Gastroesophageal sphincter (tissue), 4 donors: ENCODE results near the gene EPHA1. TPM values are rescaled to one million over a fixed set of nuclear protein-coding genes. Genes with fewer than 3 reads are reported as not detected.
A peak's percentile ranks its signal among the peaks of the same experiment; 100 is the strongest.

Experiments used
- ATAC-seq: fragments of 150-250 bp; one replicate; pipeline ENCODE4 v1.9.1; 2016; ENCODE audit warnings: mild to moderate bottlenecking, moderate library complexity
- H3K27ac ChIP-seq, 4 donors: fragments of 200-600 bp; sonication (generic) in 3 of 4; 1 replicate in 3 of 4; 2 replicates in 1 of 4; pipeline ENCODE4 v1.5.1; 2016 to 2019
- H3K27me3 ChIP-seq: fragments of 200-600 bp; sonication (generic); one replicate; pipeline ENCODE4 v1.5.1; 2019
- H3K36me3 ChIP-seq, 2 donors: fragments of 200-600 bp; sonication (generic); one replicate each; pipeline ENCODE4 v1.5.1; 2019; ENCODE audit warnings: control low read depth in 1 of 2
- H3K4me1 ChIP-seq, 3 donors: fragments of 200-600 bp; sonication (generic); 1 replicate in 2 of 3; 2 replicates in 1 of 3; pipeline ENCODE4 v1.5.1; 2016 to 2019; ENCODE audit warnings: control low read depth in 2 of 3
- H3K4me3 ChIP-seq, 2 donors: fragments of 200-600 bp; sonication (generic); one replicate each; pipeline ENCODE4 v1.5.1; 2019; ENCODE audit warnings: mild to moderate bottlenecking in 1 of 2, moderate library complexity in 1 of 2
- H3K9me3 ChIP-seq, 3 donors: fragments of 200-600 bp; sonication (generic); one replicate each; pipeline ENCODE4 v1.5.1; 2017 to 2019; ENCODE audit warnings: control low read depth in 2 of 3
- EP300 ChIP-seq: sonication (generic); formaldehyde crosslinking; IDR thresholded peaks from one replicate; pipeline ENCODE4 v1.6.1; 2017; ENCODE audit warnings: antibody characterized with exemption, mild to moderate bottlenecking
- POLR2A ChIP-seq, 2 donors: fragments of 450-650 bp; IDR thresholded peaks; one replicate each; pipeline ENCODE4 v1.6.1; 2017; ENCODE audit warnings: antibody characterized with exemption in 2 of 2, mild to moderate bottlenecking in 2 of 2, moderate library complexity in 1 of 2
- POLR2AphosphoS5 ChIP-seq: sonication (generic); formaldehyde crosslinking; IDR thresholded peaks from one replicate; pipeline ENCODE4 v1.6.1; 2017; ENCODE audit warnings: antibody characterized with exemption
- WGBS, 2 donors: methylation state at CpG; one replicate each; pipeline ENCODE4 v1.1.5; 2018; ENCODE audit warnings: low coverage in 1 of 2; 5-methylcytosine and 5-hydroxymethylcytosine counted together
- total RNA-seq, 4 donors: library from RNA; depleted of rRNA; stranded (reverse); fragments of >200 nt; gene quantifications; one replicate each; pipeline ENCODE4 v1.1.0, GENCODE V29; 2016
- TF ChIP-seq, protein P1 (sequence below), 4 experiments: fragments of 200-600 bp in 2 of 4; fragments of 450-650 bp in 2 of 4; sonication (generic) in 1 of 4; IDR thresholded peaks; one replicate each; pipeline ENCODE4 v1.5.1; 2017 to 2019; ENCODE audit warnings: antibody characterized with exemption in 4 of 4, mild to moderate bottlenecking in 2 of 4, moderate library complexity in 2 of 4

Gene EPHA1
- total RNA-seq, 4 donors from 2014 or later = 0.78 to 2.5 TPM; not detected in 2

DNA sequence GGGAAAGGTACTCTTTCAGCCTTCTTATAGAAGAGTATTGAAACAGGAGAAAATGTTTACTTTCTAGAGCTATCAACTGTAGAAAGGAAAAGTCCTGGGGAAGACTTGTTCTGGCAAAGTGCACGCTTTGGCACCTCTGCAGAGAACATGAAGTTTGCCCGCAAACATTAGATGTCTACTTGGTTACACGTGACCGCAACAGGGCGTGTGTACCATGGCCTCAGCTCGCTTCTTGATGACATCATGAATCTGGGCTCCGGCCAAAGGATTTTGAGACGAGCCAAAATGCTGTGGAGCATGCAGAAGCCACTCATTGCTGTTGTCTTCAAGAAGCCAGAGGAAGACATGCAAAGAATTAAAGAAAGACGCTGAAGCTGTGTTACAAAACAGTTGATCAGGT lies 26.0 kb upstream of the EPHA1 start:
- Histone ChIP-seq H3K4me3 (no peak overlapping the region), H3K4me1 (no peaks in the 10 kb centered on the region), H3K9me3 (no peaks in the 10 kb centered on the region), H3K27ac (no peak overlapping the region), H3K36me3 (no peaks in the 10 kb centered on the region), H3K27me3 (no peaks in the 10 kb centered on the region)
- 64 to 66% methylated on average over 4 to 8 of the region's 9 CpGs for WGBS, 2 donors
- TF ChIP-seq EP300 = no peak
- TF ChIP-seq, protein P1, sequence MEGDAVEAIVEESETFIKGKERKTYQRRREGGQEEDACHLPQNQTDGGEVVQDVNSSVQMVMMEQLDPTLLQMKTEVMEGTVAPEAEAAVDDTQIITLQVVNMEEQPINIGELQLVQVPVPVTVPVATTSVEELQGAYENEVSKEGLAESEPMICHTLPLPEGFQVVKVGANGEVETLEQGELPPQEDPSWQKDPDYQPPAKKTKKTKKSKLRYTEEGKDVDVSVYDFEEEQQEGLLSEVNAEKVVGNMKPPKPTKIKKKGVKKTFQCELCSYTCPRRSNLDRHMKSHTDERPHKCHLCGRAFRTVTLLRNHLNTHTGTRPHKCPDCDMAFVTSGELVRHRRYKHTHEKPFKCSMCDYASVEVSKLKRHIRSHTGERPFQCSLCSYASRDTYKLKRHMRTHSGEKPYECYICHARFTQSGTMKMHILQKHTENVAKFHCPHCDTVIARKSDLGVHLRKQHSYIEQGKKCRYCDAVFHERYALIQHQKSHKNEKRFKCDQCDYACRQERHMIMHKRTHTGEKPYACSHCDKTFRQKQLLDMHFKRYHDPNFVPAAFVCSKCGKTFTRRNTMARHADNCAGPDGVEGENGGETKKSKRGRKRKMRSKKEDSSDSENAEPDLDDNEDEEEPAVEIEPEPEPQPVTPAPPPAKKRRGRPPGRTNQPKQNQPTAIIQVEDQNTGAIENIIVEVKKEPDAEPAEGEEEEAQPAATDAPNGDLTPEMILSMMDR (IDR thresholded peaks at IDR 0.05) = no peak
- TF ChIP-seq POLR2A (IDR thresholded peaks at IDR 0.05) = no peak
- no peak for TF ChIP-seq POLR2AphosphoS5
- peak; percentile 43 for ATAC-seq

DNA sequence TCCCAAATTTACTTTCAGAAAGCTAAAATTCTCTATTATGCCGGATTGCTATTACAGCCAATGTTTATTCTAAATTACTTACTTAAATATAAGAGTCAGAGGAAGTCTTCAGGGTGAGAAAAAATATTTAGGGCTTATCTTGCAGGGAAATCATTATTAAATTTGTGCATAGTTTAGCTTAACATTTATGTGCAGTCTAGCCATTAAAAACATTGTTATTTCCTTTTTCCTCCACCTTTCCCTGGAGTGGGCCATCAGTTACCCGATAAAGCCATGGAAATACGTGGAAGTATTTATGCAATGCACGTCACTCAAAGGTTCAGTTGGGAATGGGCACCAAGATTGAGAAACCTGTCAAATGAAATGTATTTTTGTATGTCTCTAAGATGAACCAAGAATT lies 25.1 kb upstream of the EPHA1 start:
- Histone ChIP-seq H3K27ac (no peak overlapping the region), H3K9me3 (no peaks in the 10 kb centered on the region), H3K4me3 (no peak overlapping the region), H3K4me1 (no peaks in the 10 kb centered on the region), H3K27me3 (no peaks in the 10 kb centered on the region), H3K36me3 (no peaks in the 10 kb centered on the region)
- TF ChIP-seq EP300 (no peak), POLR2AphosphoS5 (no peak), POLR2A (IDR thresholded peaks at IDR 0.05) (no peak)
- TF ChIP-seq, protein P1 (IDR thresholded peaks at IDR 0.05) = no peak
- WGBS, 2 donors = 77 to 81% methylated on average over 4 of the region's 4 CpGs
- ATAC-seq = no peak

DNA sequence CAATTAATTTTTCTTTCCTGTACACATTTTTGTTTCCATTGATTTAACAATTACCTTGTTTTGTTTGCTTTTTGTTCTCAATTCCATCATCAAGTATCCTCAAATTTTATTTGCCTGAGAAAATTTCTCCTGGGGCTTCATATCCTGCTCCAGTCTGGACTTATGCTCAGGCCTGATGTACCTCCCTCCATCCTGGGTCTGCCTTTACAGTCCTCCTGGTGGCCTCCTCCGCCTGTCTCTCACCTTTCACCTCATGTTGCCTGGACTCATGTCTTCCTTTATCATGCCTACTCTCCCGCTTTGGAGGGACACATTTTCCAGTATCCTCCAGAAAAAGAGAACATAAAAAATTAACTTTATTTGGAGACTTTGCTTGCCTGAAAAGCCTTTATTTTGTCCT lies 22.5 kb upstream of the EPHA1 start:
- Histone ChIP-seq H3K4me3 (no peak overlapping the region), H3K9me3 (no peaks in the 10 kb centered on the region), H3K36me3 (no peaks in the 10 kb centered on the region), H3K4me1 (no peaks in the 10 kb centered on the region), H3K27ac (no peak overlapping the region), H3K27me3 (no peaks in the 10 kb centered on the region)
- no peak for ATAC-seq
- TF ChIP-seq EP300 (no peak), POLR2A (IDR thresholded peaks at IDR 0.05) (no peak), POLR2AphosphoS5 (no peak)
- TF ChIP-seq, protein P1 (IDR thresholded peaks at IDR 0.05) = no peak
- 61 to 92% methylated on average over 2 of the region's 2 CpGs for WGBS, 2 donors

DNA sequence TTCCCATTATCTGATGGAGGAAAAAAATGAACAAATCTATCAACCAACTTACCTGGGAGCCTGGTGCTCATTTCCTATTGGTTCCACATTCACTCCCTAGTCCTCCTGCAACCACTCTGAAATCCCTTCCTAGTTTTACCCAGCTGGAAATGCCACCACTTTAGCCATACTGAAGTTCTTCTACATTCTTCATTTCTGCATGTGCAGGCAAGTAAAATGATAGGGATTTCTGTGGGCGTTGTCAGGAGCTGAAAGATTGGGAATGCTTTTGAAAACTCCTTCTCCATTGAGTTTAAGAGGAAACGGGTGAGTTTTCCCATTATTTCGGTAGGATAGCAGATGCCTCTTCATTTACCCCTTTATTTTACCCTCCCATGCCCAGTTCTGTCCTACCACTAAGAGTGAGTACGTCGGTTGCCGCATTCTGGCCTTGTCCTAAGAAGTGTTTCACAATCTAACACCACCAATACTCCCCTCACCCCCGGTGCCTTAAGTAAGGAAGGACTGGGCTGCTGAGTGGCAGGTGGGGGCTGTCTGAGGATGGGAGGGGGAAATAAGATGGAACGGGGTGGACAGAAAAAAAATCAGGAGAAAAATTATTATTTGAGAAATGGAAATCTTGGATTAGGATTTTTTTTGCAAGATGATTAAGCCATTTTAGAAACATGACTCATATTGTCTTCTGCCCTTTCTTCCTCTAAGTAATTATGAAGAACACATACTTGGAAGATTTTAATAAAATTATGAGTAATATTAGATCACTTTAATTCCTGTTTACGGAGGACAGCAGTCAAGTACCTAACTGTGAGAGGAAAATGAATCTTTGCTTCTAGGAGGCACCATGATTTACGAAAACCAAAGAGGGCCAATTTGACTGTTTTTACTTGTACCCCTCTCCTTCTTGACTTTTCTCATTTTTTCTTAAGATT lies 21.4 kb upstream of the EPHA1 start:
- no peaks in the 10 kb centered on the region for H3K4me1 ChIP-seq
- H3K27ac ChIP-seq = no peak overlapping the region
- H3K9me3 ChIP-seq = no peaks in the 10 kb centered on the region
- TF ChIP-seq EP300 = no peak
- TF ChIP-seq POLR2AphosphoS5 = no peak
- TF ChIP-seq POLR2A (IDR thresholded peaks at IDR 0.05) = no peak
- TF ChIP-seq, protein P1 (IDR thresholded peaks at IDR 0.05) = no peak
- no peak overlapping the region for H3K4me3 ChIP-seq
- H3K27me3 ChIP-seq = no peaks in the 10 kb centered on the region
- H3K36me3 ChIP-seq = no peaks in the 10 kb centered on the region
- WGBS, 2 donors = 56 to 66% methylated on average over 3 to 10 of the region's 10 CpGs
- ATAC-seq = no peak
